K562 (cell line): ENCODE results near the gene SEZ6. TPM values are rescaled to one million over a fixed set of nuclear protein-coding genes. Genes with fewer than 3 reads are reported as not detected.

Experiments
- ATF1 ChIP-seq, 2 experiments: fragments of 450-650 bp in 1 of 2; IDR thresholded peaks; 2 replicates each; pipeline ENCODE4 v1.6.1; 2016; ENCODE audit warnings: missing compliant biosample characterization in 1 of 2, missing genetic modification characterization in 1 of 2
- CBFA2T3 ChIP-seq: fragments of 450-650 bp; IDR thresholded peaks from 2 replicates; pipeline ENCODE4 v1.6.1; 2017
- CC2D1A ChIP-seq: fragments of 450-650 bp; IDR thresholded peaks from 2 replicates; pipeline ENCODE4 v1.6.1; 2017; ENCODE audit warnings: mild to moderate bottlenecking
- ELF4 ChIP-seq: fragments of 450-650 bp; formaldehyde crosslinking; IDR thresholded peaks from 2 replicates; pipeline ENCODE4 v1.4.0; 2022; ENCODE audit warnings: missing genetic modification characterization
- ESRRB ChIP-seq: fragments of 250-450 bp; sonication (Bioruptor Pico); IDR thresholded peaks from 2 replicates; pipeline ENCODE4 v1.5.0; 2020; ENCODE audit warnings: mild to moderate bottlenecking, moderate library complexity, borderline replicate concordance
- GTF2A2 ChIP-seq: IDR thresholded peaks from 2 replicates; pipeline ENCODE4 v1.6.1; 2016; ENCODE audit warnings: mild to moderate bottlenecking, missing genetic modification characterization, missing compliant biosample characterization
- HLTF ChIP-seq: fragments of 450-650 bp; IDR thresholded peaks from 2 replicates; pipeline ENCODE4 v1.6.1; 2016
- HNRNPH1 ChIP-seq: fragments of 200-400 bp; formaldehyde crosslinking; optimal IDR thresholded peaks from 2 replicates; pipeline ENCODE3; 2017; ENCODE audit warnings: low read depth, mild to moderate bottlenecking, low read length, moderate library complexity
- HOXB6 ChIP-seq: fragments of 250-450 bp; sonication (Bioruptor Pico); IDR thresholded peaks from 2 replicates; pipeline ENCODE4 v1.5.1; 2022; ENCODE audit warnings: mild to moderate bottlenecking, borderline replicate concordance
- NELFE ChIP-seq: IDR thresholded peaks from 2 replicates; pipeline ENCODE4 v1.6.1; 2011; ENCODE audit warnings: mild to moderate bottlenecking; ENCODE audit not compliant: insufficient read depth, insufficient read length
- NFE2L1 ChIP-seq: fragments of 450-650 bp; IDR thresholded peaks from 2 replicates; pipeline ENCODE4 v1.6.1; 2016; ENCODE audit warnings: missing genetic modification characterization, low read depth, mild to moderate bottlenecking, missing compliant biosample characterization, moderate library complexity, borderline replicate concordance
- NFXL1 ChIP-seq: fragments of 450-650 bp; formaldehyde crosslinking; IDR thresholded peaks from 2 replicates; pipeline ENCODE4 v1.4.0; 2021; ENCODE audit warnings: mild to moderate bottlenecking
- SMAD1 ChIP-seq: fragments of 150-350 bp; IDR thresholded peaks from 2 replicates; pipeline ENCODE4 v1.6.1; 2014; ENCODE audit warnings: low read length, low read depth; ENCODE audit not compliant: partially characterized antibody
- SMAD4 ChIP-seq: fragments of 250-450 bp; sonication (Bioruptor Pico); conservative IDR thresholded peaks from 2 replicates; pipeline ENCODE4 v1.8.0; 2021; ENCODE audit warnings: inconsistent platforms, mild to moderate bottlenecking, moderate library complexity
- SMARCB1 ChIP-seq: IDR thresholded peaks from 2 replicates; pipeline ENCODE4 v1.6.1; 2011; ENCODE audit warnings: improper control_type of control experiment, low read depth; ENCODE audit not compliant: insufficient read length
- TFAM ChIP-seq: fragments of 250-450 bp; sonication (Bioruptor Pico); conservative IDR thresholded peaks from 2 replicates; pipeline ENCODE4 v1.5.0; 2021; ENCODE audit warnings: mild to moderate bottlenecking, moderate library complexity
- TRIM24 ChIP-seq, 2 experiments: fragments of 450-650 bp; IDR thresholded peaks; 2 replicates each; pipeline ENCODE4 v1.6.1; 2016
- ZNF140 ChIP-seq: fragments of 250-450 bp; sonication (Bioruptor Pico); IDR thresholded peaks from 2 replicates; pipeline ENCODE4 v1.8.0; 2021; ENCODE audit warnings: moderate library complexity, mild to moderate bottlenecking, inconsistent platforms
- ZNF212 ChIP-seq: fragments of 450-650 bp; formaldehyde crosslinking; IDR thresholded peaks from 2 replicates; pipeline ENCODE4 v1.4.0; 2020; ENCODE audit warnings: mild to moderate bottlenecking
- ZNF232 ChIP-seq: sonication (generic); formaldehyde crosslinking; IDR thresholded peaks from 2 replicates; pipeline ENCODE4 v1.8.0; 2022; ENCODE audit warnings: mild to moderate bottlenecking, missing genetic modification reagents
- ZNF282 ChIP-seq: sonication (generic); formaldehyde crosslinking; IDR thresholded peaks from 2 replicates; pipeline ENCODE4 v1.8.1; 2023; ENCODE audit warnings: missing genetic modification reagents
- ZNF324 ChIP-seq: fragments of 250-450 bp; sonication (Bioruptor Pico); IDR thresholded peaks from 2 replicates; pipeline ENCODE4 v1.4.0; 2020; ENCODE audit warnings: mild to moderate bottlenecking
- ZNF445 ChIP-seq: fragments of 250-450 bp; sonication (Bioruptor Pico); IDR thresholded peaks from 2 replicates; pipeline ENCODE4 v1.4.0; 2020; ENCODE audit warnings: low read depth, mild to moderate bottlenecking, moderate library complexity
- polyA plus RNA-seq, 8 experiments: library from polyadenylated mRNA; depleted of rRNA in 4 of 8; stranded (reverse) in 5 of 8; unstranded in 3 of 8; fragments of >200 nt; fragmentation: Nextera tagmentation in 2 of 8; fragmentation: Illumina TruSeq in 1 of 8; extraction: Ambion mirVana in 2 of 8; extraction: Trizol in 1 of 8; gene quantifications; 2 replicates each; pipeline versions ENCODE4 v1.2.1 to v1.2.3, GENCODE V29; 2011 to 2014; ENCODE audit warnings: inconsistent platforms in 1 of 8, missing spikeins in 1 of 8
- total RNA-seq, 7 experiments: library from RNA; depleted of rRNA in 6 of 7; stranded (reverse); fragments of >200 nt in 6 of 7; fragmentation: Illumina TruSeq in 2 of 7; extraction: Trizol in 2 of 7; gene quantifications; 2 replicates each; pipeline versions ENCODE4 v1.2.1 to v1.2.3, GENCODE V29; 2011 to 2021; ENCODE audit warnings: low replicate concordance in 1 of 7
- TF ChIP-seq, protein P1 (sequence below): sonication (generic); formaldehyde crosslinking; IDR thresholded peaks from 2 replicates; pipeline ENCODE4 v1.8.1; 2022; ENCODE audit warnings: missing genetic modification reagents
- TF ChIP-seq, protein P2 (sequence below): IDR thresholded peaks from 2 replicates; pipeline ENCODE4 v1.6.1; 2014; ENCODE audit warnings: antibody characterized with exemption
- TF ChIP-seq, protein P3 (sequence below): fragments of 450-650 bp; formaldehyde crosslinking; IDR thresholded peaks from 2 replicates; pipeline ENCODE4 v1.4.0; 2022; ENCODE audit warnings: missing genetic modification characterization
- TF ChIP-seq, protein P4 (sequence below): fragments of 450-650 bp; IDR thresholded peaks from 2 replicates; pipeline ENCODE4 v1.6.1; 2016; ENCODE audit warnings: antibody characterized with exemption

SEZ6 gene
- total and polyA plus RNA-seq, 9 of the 15 experiments (the other 6 are each of a cell fraction or from before 2014, with no cell fraction given) = not detected

DNA sequence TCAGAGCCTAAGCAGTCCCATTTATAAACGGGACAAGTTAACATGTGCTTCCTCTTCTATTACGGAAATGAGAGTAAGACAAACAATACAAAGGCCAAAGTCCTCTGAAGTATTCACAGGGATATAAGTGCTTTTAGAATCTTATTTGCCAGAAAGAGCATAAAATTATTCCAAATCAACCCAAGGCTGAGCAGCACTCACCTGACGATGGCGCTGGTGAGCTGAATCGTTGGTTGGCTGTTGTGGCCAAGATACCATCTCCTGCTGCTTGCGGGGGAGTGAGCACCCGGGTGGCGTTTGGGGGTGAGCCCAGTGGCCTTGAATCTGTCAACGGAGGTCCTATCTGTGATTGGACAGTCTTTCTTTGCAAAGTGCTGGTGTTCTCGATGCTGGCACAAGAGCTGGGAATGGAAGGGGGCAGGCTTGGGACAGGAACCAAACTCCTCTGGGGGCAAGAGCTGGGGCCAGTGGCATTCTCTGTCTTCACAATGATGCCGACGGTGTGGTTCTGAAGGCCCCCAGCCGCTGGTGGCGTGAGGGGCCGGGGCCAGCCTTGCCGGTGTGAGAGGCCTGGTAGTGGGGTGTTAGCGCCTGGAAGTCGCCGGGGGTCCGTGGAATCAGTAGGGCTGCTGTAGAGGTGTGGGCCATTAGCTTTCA, 93.4 kb downstream of the SEZ6 start (continued):
- TF ChIP-seq TFAM (CRISPR knock-in tag) (no peak), ZNF324 (no peak), SMARCB1 (no peak), NFXL1 (CRISPR knock-in tag) (no peak), ZNF232 (CRISPR knock-in tag) (no peak), SMAD1 (no peak), ATF1 (CRISPR knock-in tag; IDR thresholded peaks at IDR 0.05) (no peak), ATF1 (tag; IDR thresholded peaks at IDR 0.05) (peak; percentile 68), NFE2L1 (no peak), ESRRB (CRISPR knock-in tag) (no peak), CBFA2T3 (peak; percentile 87), ZNF212 (CRISPR knock-in tag) (no peak), ZNF445 (CRISPR knock-in tag) (no peak), SMAD4 (CRISPR knock-in tag) (peak; percentile 43; the same call in 1 of the 2 replicates), TRIM24 (IDR thresholded peaks at IDR 0.05) (peak; percentile 50 to 56; a peak in 2 of 4 replicates), NELFE (no peak), ZNF282 (CRISPR knock-in tag) (no peak), CC2D1A (peak; percentile 49; the same call in 1 of the 2 replicates), HNRNPH1 (no peak), HLTF (no peak), ZNF140 (CRISPR knock-in tag) (no peak), HOXB6 (CRISPR knock-in tag) (no peak), GTF2A2 (no peak), ELF4 (CRISPR knock-in tag) (no peak)
- TF ChIP-seq, protein P1, sequence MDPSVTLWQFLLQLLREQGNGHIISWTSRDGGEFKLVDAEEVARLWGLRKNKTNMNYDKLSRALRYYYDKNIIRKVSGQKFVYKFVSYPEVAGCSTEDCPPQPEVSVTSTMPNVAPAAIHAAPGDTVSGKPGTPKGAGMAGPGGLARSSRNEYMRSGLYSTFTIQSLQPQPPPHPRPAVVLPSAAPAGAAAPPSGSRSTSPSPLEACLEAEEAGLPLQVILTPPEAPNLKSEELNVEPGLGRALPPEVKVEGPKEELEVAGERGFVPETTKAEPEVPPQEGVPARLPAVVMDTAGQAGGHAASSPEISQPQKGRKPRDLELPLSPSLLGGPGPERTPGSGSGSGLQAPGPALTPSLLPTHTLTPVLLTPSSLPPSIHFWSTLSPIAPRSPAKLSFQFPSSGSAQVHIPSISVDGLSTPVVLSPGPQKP (CRISPR knock-in tag) = no peak
- TF ChIP-seq, protein P2, sequence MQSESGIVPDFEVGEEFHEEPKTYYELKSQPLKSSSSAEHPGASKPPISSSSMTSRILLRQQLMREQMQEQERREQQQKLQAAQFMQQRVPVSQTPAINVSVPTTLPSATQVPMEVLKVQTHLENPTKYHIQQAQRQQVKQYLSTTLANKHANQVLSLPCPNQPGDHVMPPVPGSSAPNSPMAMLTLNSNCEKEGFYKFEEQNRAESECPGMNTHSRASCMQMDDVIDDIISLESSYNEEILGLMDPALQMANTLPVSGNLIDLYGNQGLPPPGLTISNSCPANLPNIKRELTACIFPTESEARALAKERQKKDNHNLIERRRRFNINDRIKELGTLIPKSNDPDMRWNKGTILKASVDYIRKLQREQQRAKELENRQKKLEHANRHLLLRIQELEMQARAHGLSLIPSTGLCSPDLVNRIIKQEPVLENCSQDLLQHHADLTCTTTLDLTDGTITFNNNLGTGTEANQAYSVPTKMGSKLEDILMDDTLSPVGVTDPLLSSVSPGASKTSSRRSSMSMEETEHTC = no peak
- TF ChIP-seq, protein P3, sequence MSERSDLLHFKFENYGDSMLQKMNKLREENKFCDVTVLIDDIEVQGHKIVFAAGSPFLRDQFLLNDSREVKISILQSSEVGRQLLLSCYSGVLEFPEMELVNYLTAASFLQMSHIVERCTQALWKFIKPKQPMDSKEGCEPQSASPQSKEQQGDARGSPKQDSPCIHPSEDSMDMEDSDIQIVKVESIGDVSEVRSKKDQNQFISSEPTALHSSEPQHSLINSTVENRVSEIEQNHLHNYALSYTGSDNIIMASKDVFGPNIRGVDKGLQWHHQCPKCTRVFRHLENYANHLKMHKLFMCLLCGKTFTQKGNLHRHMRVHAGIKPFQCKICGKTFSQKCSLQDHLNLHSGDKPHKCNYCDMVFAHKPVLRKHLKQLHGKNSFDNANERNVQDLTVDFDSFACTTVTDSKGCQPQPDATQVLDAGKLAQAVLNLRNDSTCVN (CRISPR knock-in tag) = no peak
- TF ChIP-seq, protein P4, sequence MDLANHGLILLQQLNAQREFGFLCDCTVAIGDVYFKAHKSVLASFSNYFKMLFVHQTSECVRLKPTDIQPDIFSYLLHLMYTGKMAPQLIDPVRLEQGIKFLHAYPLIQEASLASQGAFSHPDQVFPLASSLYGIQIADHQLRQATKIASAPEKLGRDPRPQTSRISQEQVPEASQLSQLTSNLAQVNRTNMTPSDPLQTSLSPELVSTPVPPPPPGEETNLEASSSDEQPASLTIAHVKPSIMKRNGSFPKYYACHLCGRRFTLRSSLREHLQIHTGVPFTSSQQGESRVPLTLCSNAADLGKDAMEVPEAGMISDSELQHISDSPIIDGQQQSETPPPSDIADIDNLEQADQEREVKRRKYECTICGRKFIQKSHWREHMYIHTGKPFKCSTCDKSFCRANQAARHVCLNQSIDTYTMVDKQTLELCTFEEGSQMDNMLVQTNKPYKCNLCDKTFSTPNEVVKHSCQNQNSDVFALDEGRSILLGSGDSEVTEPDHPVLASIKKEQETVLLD = peak; percentile 79; the same call in 1 of the 2 replicates
